ENCODE measurements around the gene DPY30. TPM values are rescaled to one million over a fixed set of nuclear protein-coding genes. Genes with fewer than 3 reads are reported as not detected.
"Not testable (repeated sequence)": the region's sequence is repeated elsewhere in the genome, so short reads cannot be mapped to it uniquely, and the experiment has no call there.

DPY30 gene
- polyA plus RNA-seq, 1 of the 3 experiments (the other 2 are of a cell fraction), result 155 TPM

GRCh38 chr2:32051836-32052439 is 12.3 kb upstream of the DPY30 start:
- no peaks in the 10 kb centered on the region for H3K27me3 ChIP-seq (ENCODE audit: insufficient read depth)
- 94% methylated on average over 11 of the region's 11 CpGs for WGBS (ENCODE audit: low lambda C conversion rate)
- no peaks in the 10 kb centered on the region for H3K79me2 ChIP-seq (ENCODE audit: insufficient read depth)
- no peak for TF ChIP-seq JUND (IDR thresholded peaks at IDR 0.05)
- H3K9me2 ChIP-seq, result no peaks in the 10 kb centered on the region
- no peaks in the 10 kb centered on the region for H3K4me1 ChIP-seq (ENCODE audit: control insufficient read depth in 1 of 2, insufficient read depth in 2 of 2, low read depth in 1 of 2, low read length in 1 of 2)
- no peak overlapping the region for H3K4me3 ChIP-seq (ENCODE audit: low read depth in 2 of 2, low read length in 1 of 2)
- H3K4me2 ChIP-seq, result no peak overlapping the region
- DNase-seq, result no peak
- no peaks in the 10 kb centered on the region for H4K20me1 ChIP-seq (ENCODE audit: insufficient read depth)
- H3F3A ChIP-seq (replicated peaks; ENCODE audit: insufficient read depth), result no peaks in the 10 kb centered on the region
- H3K9ac ChIP-seq, result no peak overlapping the region
- no peaks in the 10 kb centered on the region for H3K9me3 ChIP-seq
- no peaks in the 10 kb centered on the region for H3K36me3 ChIP-seq (replicated peaks in 1 of 2; ENCODE audit: control insufficient read depth in 1 of 2, insufficient read depth in 2 of 2, low read length in 1 of 2)
- ChIA-PET POLR2A (interaction anchor here (0.9 kb wide), 1 partner anchor 11 kb away, joined by 4 read pairs; the partner anchor contains the start of gene SPAST), CTCF (interaction anchor here (0.6 to 1.9 kb wide), 2 partner anchors 12 to 37 kb away, joined by 3 to 5 read pairs; partner anchors contain the start of gene DPY30)
- no peak overlapping the region for H2AFZ ChIP-seq (ENCODE audit: low read depth)
- H3K27ac ChIP-seq (ENCODE audit: low read depth in 2 of 2, low read length in 1 of 2), result no peak overlapping the region

- TF ChIP-seq RAD21 (IDR thresholded peaks at IDR 0.05; ENCODE audit: low read length), result no peak
- Histone ChIP-seq H3K4me2 (no peak overlapping the region), H3K79me2 (ENCODE audit: insufficient read depth) (peaks cover 9% of the 10 kb centered on the region), H3K36me3 (replicated peaks in 1 of 2; ENCODE audit: control insufficient read depth in 1 of 2, insufficient read depth in 2 of 2, low read length in 1 of 2) (no peaks in the 10 kb centered on the region), H3K4me1 (ENCODE audit: control insufficient read depth in 1 of 2, insufficient read depth in 2 of 2, low read depth in 1 of 2, low read length in 1 of 2) (peaks cover 0 to 3% of the 10 kb centered on the region in 2 experiments; a peak in 1 of 4 replicates), H3K27me3 (ENCODE audit: insufficient read depth) (no peaks in the 10 kb centered on the region), H3K4me3 (ENCODE audit: low read depth in 2 of 2, low read length in 1 of 2) (no peak overlapping the region), H3K9me3 (no peaks in the 10 kb centered on the region), H3K27ac (ENCODE audit: low read depth in 2 of 2, low read length in 1 of 2) (no peak overlapping the region), H2AFZ (ENCODE audit: low read depth) (no peak overlapping the region), H3K9me2 (no peaks in the 10 kb centered on the region), H4K20me1 (ENCODE audit: insufficient read depth) (no peaks in the 10 kb centered on the region), H3F3A (replicated peaks; ENCODE audit: insufficient read depth) (peaks cover 20% of the 10 kb centered on the region), H3K9ac (no peak overlapping the region)
- DNase-seq, result no peak
- CTCF ChIA-PET, result interaction anchor here (1.4 kb wide), 1 partner anchor 13 kb away, joined by 3 read pairs; no protein-coding TSS in a partner anchor
- 74% methylated on average over 7 of the region's 7 CpGs for WGBS (ENCODE audit: low lambda C conversion rate)
- POLR2A ChIA-PET, result no interaction called here
Measured at GRCh38 chr2:32043561-32043960, 4.0 kb upstream of the DPY30 start.

- POLR2A ChIA-PET; H3F3A ChIP-seq (replicated peaks; ENCODE audit: insufficient read depth); DNase-seq; H3K4me1 ChIP-seq (ENCODE audit: control insufficient read depth in 1 of 2, insufficient read depth in 2 of 2, low read depth in 1 of 2, low read length in 1 of 2); CTCF ChIA-PET; H3K9ac ChIP-seq; H4K20me1 ChIP-seq (ENCODE audit: insufficient read depth); H3K9me2 ChIP-seq; H3K4me2 ChIP-seq; H3K4me3 ChIP-seq (ENCODE audit: low read depth in 2 of 2, low read length in 1 of 2); H3K9me3 ChIP-seq; H3K27me3 ChIP-seq (ENCODE audit: insufficient read depth); H2AFZ ChIP-seq (ENCODE audit: low read depth): not testable (repeated sequence)
- peak; percentile 26; the same call in 1 of the 2 replicates for TF ChIP-seq TCF12 (IDR thresholded peaks at IDR 0.05)
- H3K36me3 ChIP-seq (replicated peaks in 1 of 2; ENCODE audit: control insufficient read depth in 1 of 2, insufficient read depth in 2 of 2, low read length in 1 of 2), result peaks cover 0 to 46% of the 10 kb centered on the region in 2 experiments
- H3K27ac ChIP-seq (ENCODE audit: low read depth in 2 of 2, low read length in 1 of 2), result peak overlapping the region in 1 of 2 experiments; percentile 7; a peak in 1 of 4 replicates
- whole genome bisulfite sequencing (ENCODE audit: low lambda C conversion rate), result 87% methylated on average over 8 of the region's 8 CpGs
- H3K79me2 ChIP-seq (ENCODE audit: insufficient read depth), result peaks cover 87% of the 10 kb centered on the region
Measured at GRCh38 chr2:32034198-32034887, 5.3 kb downstream of the DPY30 start.

GRCh38 chr2:32018789-32019482 is 20.7 kb downstream of the DPY30 start:
- H3K4me3 ChIP-seq (ENCODE audit: low read depth in 2 of 2, low read length in 1 of 2); H3K79me2 ChIP-seq (ENCODE audit: insufficient read depth); H3K4me2 ChIP-seq; H3K27ac ChIP-seq (ENCODE audit: low read depth in 2 of 2, low read length in 1 of 2); H3K27me3 ChIP-seq (ENCODE audit: insufficient read depth); H3K9ac ChIP-seq; H2AFZ ChIP-seq (ENCODE audit: low read depth); DNase-seq; H4K20me1 ChIP-seq (ENCODE audit: insufficient read depth); CTCF ChIA-PET; H3K4me1 ChIP-seq (ENCODE audit: control insufficient read depth in 1 of 2, insufficient read depth in 2 of 2, low read depth in 1 of 2, low read length in 1 of 2); H3K9me2 ChIP-seq; H3F3A ChIP-seq (replicated peaks; ENCODE audit: insufficient read depth); H3K9me3 ChIP-seq: not testable (repeated sequence)
- peaks cover 12 to 20% of the 10 kb centered on the region in 2 experiments for H3K36me3 ChIP-seq (replicated peaks in 1 of 2; ENCODE audit: control insufficient read depth in 1 of 2, insufficient read depth in 2 of 2, low read length in 1 of 2)
- 89% methylated on average over 9 of the region's 9 CpGs for WGBS (ENCODE audit: low lambda C conversion rate)
- POLR2A ChIA-PET, result interaction anchor here (0.9 kb wide), 1 partner anchor 147 kb away, joined by 4 read pairs; the partner anchor contains the start of gene SLC30A6
